Neuron (in vitro differentiated cells): ENCODE measurements around the gene EGFLAM.

ENCODE experiments used
- H2AFZ ChIP-seq: one replicate; pipeline ENCODE4 v1.6.1; 2013; ENCODE audit warnings: low read depth, mild to moderate bottlenecking, inconsistent platforms, low read length, moderate library complexity
- H3K27me3 ChIP-seq: one replicate; pipeline ENCODE4 v1.6.1; 2013; ENCODE audit warnings: low read length; ENCODE audit not compliant: insufficient read depth
- H3K36me3 ChIP-seq: one replicate; pipeline ENCODE4 v1.6.1; 2013; ENCODE audit warnings: low read length; ENCODE audit not compliant: insufficient read depth
- H3K4me1 ChIP-seq: one replicate; pipeline ENCODE4 v1.6.1; 2013; ENCODE audit warnings: low read length; ENCODE audit not compliant: insufficient read depth
- H3K4me3 ChIP-seq: 2 replicates; pipeline ENCODE4 v1.5.1; 2013; ENCODE audit warnings: mild to moderate bottlenecking, low read length, moderate library complexity
- H3K9me3 ChIP-seq: one replicate; pipeline ENCODE4 v1.6.1; 2013; ENCODE audit warnings: low read length

The EGFLAM gene

GRCh38 chr5:38376404-38376803 lies 118.0 kb downstream of the EGFLAM start:
- peaks cover 7% of the 10 kb centered on the region for H3K4me1 ChIP-seq
- H3K9me3 ChIP-seq, result no peaks in the 10 kb centered on the region
- H3K4me3 ChIP-seq, result no peak overlapping the region
- H3K27me3 ChIP-seq, result no peaks in the 10 kb centered on the region
- H3K36me3 ChIP-seq, result no peaks in the 10 kb centered on the region
- no peak overlapping the region for H2AFZ ChIP-seq

GRCh38 chr5:38378579-38378978 lies 120.2 kb downstream of the EGFLAM start:
- Histone ChIP-seq H3K36me3 (no peaks in the 10 kb centered on the region), H3K4me1 (peaks cover 7% of the 10 kb centered on the region), H3K27me3 (no peaks in the 10 kb centered on the region), H3K4me3 (no peak overlapping the region), H3K9me3 (no peaks in the 10 kb centered on the region), H2AFZ (no peak overlapping the region)

- Histone ChIP-seq H3K4me1 (peaks cover 7% of the 10 kb centered on the region), H3K9me3 (no peaks in the 10 kb centered on the region), H3K36me3 (no peaks in the 10 kb centered on the region), H3K27me3 (no peaks in the 10 kb centered on the region), H3K4me3 (no peak overlapping the region), H2AFZ (no peak overlapping the region)
These were observed 121.1 kb downstream of the EGFLAM start for GRCh38 chr5:38379350-38379937.

- Histone ChIP-seq H3K36me3 (no peaks in the 10 kb centered on the region), H2AFZ (no peak overlapping the region), H3K27me3 (no peaks in the 10 kb centered on the region), H3K4me1 (peaks cover 7% of the 10 kb centered on the region), H3K9me3 (no peaks in the 10 kb centered on the region), H3K4me3 (no peak overlapping the region)
These were observed 122.2 kb downstream of the EGFLAM start for GRCh38 chr5:38380537-38380936.

GRCh38 chr5:38381361-38381760 lies 123.0 kb downstream of the EGFLAM start:
- Histone ChIP-seq H3K4me1 (peaks cover 7% of the 10 kb centered on the region), H3K27me3 (no peaks in the 10 kb centered on the region), H3K9me3 (no peaks in the 10 kb centered on the region), H3K4me3 (no peak overlapping the region), H2AFZ (no peak overlapping the region), H3K36me3 (no peaks in the 10 kb centered on the region)

GRCh38 chr5:38382898-38383297 lies 124.5 kb downstream of the EGFLAM start:
- no peaks in the 10 kb centered on the region for H3K36me3 ChIP-seq
- peaks cover 7% of the 10 kb centered on the region for H3K4me1 ChIP-seq
- no peaks in the 10 kb centered on the region for H3K27me3 ChIP-seq
- no peak overlapping the region for H2AFZ ChIP-seq
- H3K4me3 ChIP-seq, result no peak overlapping the region
- H3K9me3 ChIP-seq, result no peaks in the 10 kb centered on the region

GRCh38 chr5:38383701-38384100 lies 125.3 kb downstream of the EGFLAM start:
- Histone ChIP-seq H2AFZ (no peak overlapping the region), H3K4me3 (no peak overlapping the region), H3K36me3 (no peaks in the 10 kb centered on the region), H3K9me3 (no peaks in the 10 kb centered on the region), H3K27me3 (no peaks in the 10 kb centered on the region), H3K4me1 (peaks cover 7% of the 10 kb centered on the region)

GRCh38 chr5:38384396-38384795 lies 126.0 kb downstream of the EGFLAM start:
- H3K4me3 ChIP-seq, result no peak overlapping the region
- no peak overlapping the region for H2AFZ ChIP-seq
- H3K36me3 ChIP-seq, result no peaks in the 10 kb centered on the region
- no peaks in the 10 kb centered on the region for H3K27me3 ChIP-seq
- H3K9me3 ChIP-seq, result no peaks in the 10 kb centered on the region
- H3K4me1 ChIP-seq, result peaks cover 5% of the 10 kb centered on the region

GRCh38 chr5:38387161-38387560 lies 128.8 kb downstream of the EGFLAM start:
- Histone ChIP-seq H3K4me3 (no peak overlapping the region), H3K4me1 (no peaks in the 10 kb centered on the region), H3K36me3 (no peaks in the 10 kb centered on the region), H2AFZ (no peak overlapping the region), H3K27me3 (no peaks in the 10 kb centered on the region), H3K9me3 (no peaks in the 10 kb centered on the region)

- Histone ChIP-seq H3K4me3 (no peak overlapping the region), H3K4me1 (peaks cover 6% of the 10 kb centered on the region), H3K27me3 (no peaks in the 10 kb centered on the region), H3K36me3 (no peaks in the 10 kb centered on the region), H3K9me3 (no peaks in the 10 kb centered on the region), H2AFZ (no peak overlapping the region)
These were observed 135.3 kb downstream of the EGFLAM start for GRCh38 chr5:38393636-38394035.

GRCh38 chr5:38396766-38397165 lies 138.4 kb downstream of the EGFLAM start:
- H2AFZ ChIP-seq, result no peak overlapping the region
- no peaks in the 10 kb centered on the region for H3K9me3 ChIP-seq
- H3K27me3 ChIP-seq, result no peaks in the 10 kb centered on the region
- H3K36me3 ChIP-seq, result no peaks in the 10 kb centered on the region
- peaks cover 6% of the 10 kb centered on the region for H3K4me1 ChIP-seq
- H3K4me3 ChIP-seq, result no peak overlapping the region

GRCh38 chr5:38400365-38400764 lies 142.0 kb downstream of the EGFLAM start:
- Histone ChIP-seq H3K27me3 (no peaks in the 10 kb centered on the region), H3K4me3 (no peak overlapping the region), H2AFZ (no peak overlapping the region), H3K9me3 (no peaks in the 10 kb centered on the region), H3K36me3 (no peaks in the 10 kb centered on the region), H3K4me1 (peaks cover 6% of the 10 kb centered on the region)

- Histone ChIP-seq H3K9me3 (no peaks in the 10 kb centered on the region), H2AFZ (no peak overlapping the region), H3K36me3 (no peaks in the 10 kb centered on the region), H3K27me3 (no peaks in the 10 kb centered on the region), H3K4me1 (peaks cover 6% of the 10 kb centered on the region), H3K4me3 (no peak overlapping the region)
These were observed 142.8 kb downstream of the EGFLAM start for GRCh38 chr5:38401145-38401544.

GRCh38 chr5:38403406-38403805 lies 145.0 kb downstream of the EGFLAM start:
- H3K4me1 ChIP-seq, result no peaks in the 10 kb centered on the region
- no peak overlapping the region for H2AFZ ChIP-seq
- no peaks in the 10 kb centered on the region for H3K27me3 ChIP-seq
- H3K36me3 ChIP-seq, result no peaks in the 10 kb centered on the region
- no peaks in the 10 kb centered on the region for H3K9me3 ChIP-seq
- H3K4me3 ChIP-seq, result no peak overlapping the region
